NCI-H1436 (cell line): Measurements from ENCODE around the gene DSN1.

Experiments used
- DNase-seq: peaks from one replicate; lab custom pipeline; 2025; lab: John Stamatoyannopoulos, UW

The DSN1 gene

DNA sequence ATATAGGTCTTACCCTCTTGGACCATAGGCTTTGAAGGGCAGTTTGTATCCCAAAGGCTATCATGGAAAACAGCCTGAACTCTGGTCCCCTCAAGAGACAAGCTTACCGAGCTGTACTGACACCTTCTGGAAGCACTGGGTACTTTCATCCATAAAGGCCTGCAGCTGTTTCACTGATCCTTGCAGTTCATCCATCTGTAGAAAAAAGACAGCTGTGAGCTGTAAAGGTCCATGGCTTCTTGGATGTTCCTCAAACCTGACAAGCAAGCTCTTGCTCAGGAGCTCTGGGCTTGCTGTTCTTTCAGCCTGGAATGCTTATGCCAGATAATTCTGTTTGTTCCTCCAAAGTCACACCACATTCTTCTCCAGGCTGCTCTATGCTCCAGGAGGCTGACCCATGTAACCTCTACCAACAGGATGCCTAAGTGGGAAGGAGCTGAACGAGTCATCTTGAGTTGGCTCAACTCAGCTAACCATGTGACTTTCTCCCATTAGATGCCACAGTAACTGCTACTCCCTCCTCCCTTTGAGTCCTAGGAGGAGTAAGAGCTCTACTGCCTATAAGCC lies 18.8 kb downstream of the DSN1 start:
- peak; percentile 31 for DNase-seq

DNA sequence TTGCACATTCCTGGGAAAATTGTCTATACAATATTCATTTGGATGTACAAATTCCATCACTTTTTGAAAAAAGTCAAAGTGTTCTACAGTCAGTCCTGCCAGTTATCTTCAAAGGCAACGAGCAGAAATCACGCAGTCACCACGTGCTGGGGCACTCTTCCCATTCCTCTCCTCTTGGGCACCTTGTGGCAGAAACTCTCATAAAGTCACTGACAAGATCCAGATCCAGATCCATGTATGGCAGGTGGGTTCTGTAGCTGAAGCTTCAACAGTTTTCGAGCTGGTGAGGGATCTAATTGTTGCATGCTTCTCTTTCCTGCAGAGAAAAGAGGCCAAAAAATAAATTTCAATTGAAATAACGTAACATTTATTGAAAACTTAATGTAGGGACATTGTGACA lies 21.0 kb downstream of the DSN1 start:
- DNase-seq = no peak

DNA sequence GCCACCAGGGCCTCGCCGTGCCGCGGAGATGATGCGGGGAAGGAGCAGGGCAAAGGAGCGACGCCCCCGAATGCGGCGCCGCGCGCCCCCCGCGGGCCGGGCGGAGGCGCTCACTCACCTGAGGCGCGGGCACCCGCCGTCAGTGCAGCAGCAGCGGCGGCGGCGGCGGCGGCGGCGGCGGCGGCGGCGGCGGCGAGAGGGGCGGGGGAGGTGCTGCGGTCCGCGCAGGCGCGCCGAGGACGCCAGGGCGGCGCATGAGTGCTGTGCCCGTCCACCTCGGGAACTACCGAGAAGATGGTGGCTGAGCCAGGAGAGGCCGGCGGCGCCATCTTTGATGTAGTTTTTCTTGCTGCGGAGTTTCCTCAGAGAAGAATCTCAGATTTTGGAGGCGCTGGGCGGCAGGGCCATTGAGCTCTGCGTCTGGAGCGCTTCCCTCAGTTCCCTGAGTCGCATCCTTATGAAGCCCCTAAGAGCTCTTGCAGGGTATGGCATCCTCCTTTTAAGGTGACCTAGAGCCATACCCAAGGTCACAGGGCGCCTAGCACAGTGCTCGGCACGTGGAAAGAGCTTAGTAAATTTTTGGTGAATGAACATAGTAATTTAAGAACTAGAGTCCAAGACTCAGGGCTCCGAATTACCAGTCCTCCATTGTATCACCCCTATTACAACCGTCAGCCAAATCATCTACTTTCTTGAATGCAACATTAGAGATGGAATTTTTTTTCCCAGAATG lies 27.5 kb downstream of the DSN1 start, which contains the start of gene NDRG3:
NDRG3 (minus strand) TSS at position 164 of the 733 bp plus-strand sequence. CDS start 24,355 bp downstream, outside the sequence.
- DNase-seq = peak; percentile 93

DNA sequence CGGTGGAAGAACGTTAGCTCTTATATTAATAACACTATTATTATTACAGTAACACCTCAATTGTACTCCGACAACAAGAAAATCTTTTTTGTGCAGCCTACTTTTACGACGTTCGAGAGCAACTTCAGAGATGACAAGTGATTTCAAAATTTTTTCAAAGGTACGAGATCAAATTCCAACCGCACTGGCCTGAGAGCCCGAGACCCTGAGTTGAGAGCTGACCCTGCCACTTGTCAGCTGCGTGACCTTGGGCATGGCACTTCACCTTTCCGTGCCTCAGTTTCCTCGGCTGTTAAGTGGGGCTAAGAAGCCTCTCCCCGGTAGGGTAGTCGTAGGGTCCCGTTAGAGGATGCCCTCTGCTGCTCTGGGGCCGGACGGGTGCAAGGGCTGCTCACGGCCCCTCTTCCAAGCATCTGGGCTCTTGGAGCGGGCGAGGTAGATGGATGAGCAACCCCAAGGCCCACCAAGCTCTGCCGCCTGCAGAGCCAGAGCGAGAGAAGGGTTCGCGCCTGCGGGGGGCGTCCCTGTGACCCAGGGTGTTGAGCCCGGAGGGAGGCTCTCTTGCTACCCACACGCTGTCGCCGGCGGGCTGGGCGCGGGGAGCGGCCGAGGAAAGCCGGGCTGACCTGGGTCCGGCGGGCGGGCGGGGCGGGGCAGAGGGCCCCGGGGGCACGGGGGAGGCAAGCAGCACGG lies 28.2 kb downstream of the DSN1 start:
- peak; percentile 14 for DNase-seq

DNA sequence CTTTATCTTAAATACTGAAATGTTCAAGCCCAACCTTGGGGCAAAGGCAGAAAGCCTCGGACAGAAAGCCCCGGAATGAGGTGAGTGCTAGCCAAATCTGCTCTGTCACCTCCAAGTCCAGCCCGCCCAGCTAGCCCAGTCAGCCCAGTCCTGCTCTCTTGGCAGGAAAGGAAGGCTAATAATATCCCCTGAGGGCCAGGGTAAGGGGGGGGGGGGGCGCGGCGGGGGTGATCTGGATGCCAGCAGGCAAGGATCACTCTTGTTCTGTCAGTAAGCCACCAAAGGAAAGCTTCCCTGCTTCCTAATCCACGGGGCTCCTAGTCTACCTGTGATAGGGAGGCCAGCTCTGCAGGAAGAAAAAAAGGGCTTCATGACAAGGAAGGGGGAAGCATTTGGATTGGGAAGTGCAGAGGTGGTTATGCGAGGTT lies 28.8 kb downstream of the DSN1 start:
- DNase-seq = no peak

DNA sequence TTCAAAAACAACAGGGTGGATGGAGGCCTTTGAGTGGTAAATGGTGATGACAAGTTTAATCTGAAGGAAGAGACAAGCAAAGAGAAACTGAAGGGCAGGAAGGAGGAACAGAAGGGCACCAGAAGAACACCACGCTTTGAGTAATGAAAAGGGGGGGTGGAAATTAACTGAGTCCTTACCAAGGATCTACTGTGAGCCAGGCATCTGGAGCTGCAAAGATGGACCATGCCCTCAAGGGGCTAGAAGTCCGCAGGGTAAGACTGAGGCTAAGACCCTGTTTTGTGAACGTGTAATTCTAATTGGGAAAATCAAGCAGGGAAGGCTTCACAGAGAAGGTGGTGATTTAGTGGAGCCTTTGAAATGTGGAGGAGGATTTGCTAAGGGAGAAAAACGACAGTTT lies 29.3 kb downstream of the DSN1 start:
- DNase-seq = no peak

DNA sequence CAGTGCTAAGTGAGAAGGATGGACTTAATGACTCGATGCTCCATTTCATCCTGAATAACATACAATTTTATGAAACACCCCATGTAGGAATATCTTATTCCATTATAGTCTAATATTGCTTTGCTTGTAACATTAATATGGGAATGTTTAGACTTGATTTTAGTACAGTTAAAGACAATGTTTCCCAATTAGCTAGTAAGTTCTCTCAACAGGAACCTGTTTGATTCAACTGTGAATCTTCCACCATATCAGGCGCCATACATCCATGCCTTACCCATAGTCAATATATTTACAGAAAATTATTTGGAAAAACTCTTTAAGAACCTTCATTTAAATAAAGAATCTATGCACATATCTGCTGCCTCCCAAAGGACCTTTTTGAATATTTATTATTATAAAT lies 31.0 kb downstream of the DSN1 start:
- no peak for DNase-seq

DNA sequence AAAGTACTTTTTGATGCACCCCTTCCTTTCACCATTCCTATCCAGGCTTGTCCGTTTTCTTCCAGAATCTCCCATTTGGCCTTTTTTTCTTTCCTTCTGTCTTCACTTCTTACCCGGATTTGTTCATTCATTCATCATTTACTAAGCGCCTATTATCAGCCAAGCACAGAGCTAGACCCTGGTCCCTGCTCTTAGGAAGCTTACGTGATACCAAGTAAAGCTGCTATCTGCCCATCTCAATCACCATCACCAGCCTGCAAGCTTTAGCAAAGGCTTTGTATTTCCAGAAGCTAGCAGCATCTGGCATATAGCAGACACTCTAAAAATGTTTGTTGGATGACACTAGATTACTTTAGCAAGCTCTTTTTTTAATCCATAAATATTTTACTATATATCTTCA lies 32.5 kb downstream of the DSN1 start:
- no peak for DNase-seq

DNA sequence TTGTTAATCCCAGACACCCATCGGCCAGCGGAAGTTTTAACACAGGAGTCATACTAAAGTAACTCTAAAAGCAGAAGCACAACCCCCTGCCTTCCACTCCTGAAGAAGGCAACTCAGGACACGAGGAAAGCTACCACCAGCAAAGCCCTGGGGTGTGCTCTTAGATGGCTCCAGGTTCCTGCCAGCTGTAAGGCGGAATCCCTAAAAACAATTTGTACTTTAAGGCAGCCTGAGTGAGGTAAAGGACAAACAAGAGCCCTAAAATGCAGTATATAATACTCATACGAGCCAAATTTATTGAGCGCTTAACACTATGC lies 36.4 kb downstream of the DSN1 start:
- no peak for DNase-seq

DNA sequence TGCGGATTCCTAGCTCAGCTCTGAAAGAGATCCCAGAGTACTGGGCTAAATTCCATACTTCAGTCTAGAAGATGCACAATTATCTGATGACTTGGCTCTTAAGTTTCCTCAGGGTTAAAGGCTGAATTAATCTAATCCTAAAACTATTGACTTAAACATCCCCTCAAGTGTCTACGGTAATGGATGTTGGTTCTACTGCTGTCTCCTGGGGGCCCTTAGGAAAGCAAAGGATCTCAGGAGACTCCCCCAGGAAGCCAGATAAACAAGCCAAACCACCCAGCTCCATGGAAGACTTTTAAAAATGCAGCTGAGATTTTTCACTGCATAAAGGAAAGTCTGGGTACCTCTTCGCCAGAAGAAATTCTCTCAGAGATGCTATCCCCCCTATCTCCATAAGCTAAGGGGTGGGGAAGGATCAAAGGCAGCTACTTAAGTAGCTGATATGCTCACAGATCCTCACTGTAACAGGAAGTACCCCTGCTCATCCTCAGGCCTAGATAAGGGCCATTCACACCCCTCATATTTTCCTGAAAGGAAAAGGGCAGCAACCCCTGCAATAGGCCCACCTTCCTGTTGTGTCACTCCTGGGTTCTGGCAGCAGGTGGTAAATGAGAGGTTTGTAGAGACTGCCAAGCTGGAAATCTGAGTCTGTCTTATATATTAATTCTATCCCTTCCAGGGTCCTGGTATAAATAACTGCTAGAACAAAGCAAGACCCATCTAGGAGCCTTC lies 36.9 kb downstream of the DSN1 start:
- no peak for DNase-seq

DNA sequence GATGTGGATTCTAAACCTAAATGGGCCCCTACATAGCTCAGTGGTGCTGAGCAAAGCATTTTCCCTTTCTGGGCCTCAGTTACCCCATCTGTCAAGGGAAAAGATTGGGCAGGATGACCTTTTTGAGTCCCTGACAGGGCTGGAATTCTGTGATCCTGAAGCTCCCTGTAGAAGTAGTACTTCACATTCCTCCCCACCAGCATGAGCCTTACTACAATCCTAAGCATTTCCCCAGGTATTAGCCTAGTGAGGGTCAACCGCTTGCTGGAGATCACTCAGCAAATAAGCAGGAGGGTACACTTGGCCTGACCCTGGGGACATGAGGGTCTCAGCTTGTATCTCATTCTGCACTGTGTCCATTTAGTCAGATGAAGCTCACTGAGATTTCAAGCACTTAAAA lies 41.1 kb downstream of the DSN1 start:
- DNase-seq = no peak

DNA sequence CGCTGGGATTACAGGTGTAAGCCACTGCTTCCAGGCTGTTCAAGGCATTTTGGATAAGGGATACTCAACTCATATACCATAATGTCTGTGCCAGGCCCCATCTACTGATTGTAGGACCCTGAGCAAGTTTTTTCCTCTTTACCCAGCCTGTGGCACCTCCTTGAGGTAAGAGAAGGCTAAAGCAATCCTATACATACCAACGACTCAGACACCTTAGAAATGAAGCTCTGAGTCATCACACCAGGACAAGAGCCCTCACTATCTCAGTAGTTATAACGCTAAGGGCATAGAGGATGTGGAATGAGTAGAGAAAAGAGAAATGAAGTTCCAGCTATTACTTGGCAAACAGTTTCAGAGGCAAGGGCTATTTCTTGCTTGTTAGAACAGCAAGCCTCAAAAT lies 44.6 kb downstream of the DSN1 start:
- no peak for DNase-seq

DNA sequence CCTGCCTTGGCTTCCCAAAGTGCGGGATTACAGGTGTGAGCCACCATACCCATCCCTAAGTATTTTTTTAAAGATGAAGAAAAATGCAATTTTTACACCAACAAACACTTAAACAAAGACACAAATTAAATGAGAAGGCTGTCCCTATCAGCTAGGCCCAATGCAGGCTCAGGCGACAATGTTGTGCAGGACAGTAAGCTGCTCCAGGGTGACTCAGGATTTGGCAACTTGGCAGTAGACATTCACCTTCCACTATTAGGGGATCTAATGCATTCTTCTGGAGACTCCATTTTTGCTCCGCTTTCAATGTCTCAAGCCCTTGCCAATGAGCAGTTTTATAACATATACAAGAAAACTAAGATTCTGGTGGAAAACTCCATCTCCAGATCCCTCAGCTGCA lies 47.4 kb downstream of the DSN1 start:
- DNase-seq = no peak

DNA sequence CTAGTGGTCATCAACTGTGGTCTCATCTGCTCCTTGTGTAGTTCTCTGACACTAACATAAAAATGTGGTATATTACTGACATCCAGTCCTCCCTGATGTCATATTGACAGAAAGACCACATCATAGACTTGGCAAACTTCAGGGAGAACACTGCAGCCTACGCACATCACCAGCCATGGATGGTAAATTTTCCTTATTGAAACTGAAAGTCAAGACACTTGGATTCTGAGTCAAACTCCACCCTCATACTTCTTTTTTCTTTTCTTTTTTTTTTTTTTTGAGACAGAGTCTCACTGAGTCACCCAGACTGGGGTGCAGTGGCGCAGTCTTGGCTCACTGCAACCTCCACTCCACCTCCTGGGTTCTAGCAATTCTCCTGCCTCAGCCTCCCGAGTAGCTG lies 53.1 kb downstream of the DSN1 start:
- no peak for DNase-seq

DNA sequence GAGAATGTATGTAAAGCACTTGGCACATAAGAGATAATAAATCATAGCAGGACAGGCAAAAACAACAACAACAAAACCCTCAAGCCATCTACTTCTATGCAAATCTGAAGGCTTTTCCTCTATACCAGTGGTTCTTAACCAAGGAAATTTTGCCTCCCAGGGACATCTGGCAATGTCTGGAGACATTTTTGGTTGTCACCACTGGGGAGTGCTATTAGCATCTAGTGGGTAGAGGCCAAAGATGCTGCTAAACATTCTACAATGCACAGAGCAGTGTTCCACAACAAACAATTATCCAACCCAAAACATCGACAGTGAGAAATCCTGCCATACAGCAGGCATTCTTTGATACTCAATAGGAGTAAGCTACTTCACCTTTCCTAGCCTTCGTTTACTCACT lies 55.9 kb downstream of the DSN1 start:
- no peak for DNase-seq

DNA sequence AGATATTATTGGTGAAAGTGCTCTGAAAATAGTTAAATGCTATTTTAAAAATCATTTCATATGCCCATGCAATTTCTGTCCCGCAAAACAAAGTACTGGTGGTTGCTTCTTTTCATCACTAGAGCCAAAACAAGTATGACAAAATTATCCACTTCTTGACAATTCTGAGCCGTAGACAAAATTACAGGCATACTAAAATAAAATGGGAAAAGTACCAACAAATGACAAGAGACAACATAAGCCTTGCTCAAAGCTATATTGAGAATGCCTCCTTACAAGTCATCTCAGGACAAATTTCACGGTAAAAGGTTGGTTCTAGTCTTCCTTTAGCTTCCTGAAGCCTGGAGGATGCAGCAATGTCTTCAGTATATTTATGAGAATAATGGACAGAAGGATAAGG lies 56.5 kb downstream of the DSN1 start:
- DNase-seq = no peak

DNA sequence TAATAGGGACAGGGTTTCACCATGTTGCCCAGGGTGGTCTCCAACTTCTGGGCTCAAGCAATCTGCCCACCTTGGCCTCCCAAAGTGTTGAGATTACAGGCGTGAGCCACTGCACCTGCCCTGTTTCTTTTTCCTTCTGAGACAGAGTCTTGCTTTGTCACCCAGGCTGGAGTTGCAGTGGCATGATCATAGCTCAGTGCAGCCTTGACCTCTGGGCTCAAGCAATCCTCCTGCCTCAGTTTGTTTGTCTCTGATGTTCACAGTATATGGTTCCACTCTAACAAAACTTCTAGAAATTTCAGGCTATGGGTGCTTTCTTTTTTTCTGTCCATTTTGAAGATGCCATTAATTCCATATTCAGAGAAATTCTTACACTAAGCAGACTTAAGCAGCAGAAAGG lies 60.8 kb downstream of the DSN1 start:
- no peak for DNase-seq

DNA sequence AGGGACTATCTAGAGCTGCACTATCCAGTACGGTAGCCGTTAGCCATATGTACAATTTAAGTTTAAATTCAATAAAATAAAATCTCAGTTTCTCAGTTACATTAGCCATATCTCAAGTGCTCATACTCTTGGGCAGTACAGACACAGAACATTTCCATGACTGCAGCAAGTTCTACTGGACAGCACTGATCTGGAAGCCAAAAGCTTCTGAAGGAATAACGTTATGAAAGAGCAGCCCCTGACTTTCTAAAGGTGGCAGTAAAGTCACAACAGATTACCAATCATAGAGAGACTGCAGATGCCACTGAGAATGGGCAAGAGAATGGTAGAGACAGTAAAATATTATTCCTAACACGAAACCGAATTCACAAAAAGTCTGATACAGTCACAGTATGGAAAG lies 64.4 kb downstream of the DSN1 start:
- DNase-seq = no peak

DNA sequence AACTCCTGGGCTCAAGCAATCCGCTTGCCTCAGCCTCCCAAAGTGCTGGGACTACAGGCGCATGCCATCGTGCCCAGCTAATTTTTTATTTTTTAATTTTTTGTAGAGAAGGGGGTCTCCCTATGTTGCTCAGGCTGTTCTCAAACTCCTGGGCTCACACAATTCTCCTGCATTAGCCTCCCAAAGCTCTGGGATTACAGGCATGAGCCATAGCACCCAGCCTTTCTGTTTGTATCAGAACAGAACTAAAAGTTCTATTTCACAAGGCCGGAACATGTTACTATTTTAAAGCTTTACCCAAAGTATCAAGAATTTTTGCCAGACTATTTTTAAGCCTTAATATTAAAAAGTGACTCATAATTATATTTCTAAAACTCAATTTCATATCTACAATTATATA lies 70.0 kb downstream of the DSN1 start:
- no peak for DNase-seq
